Spleen (tissue), 11 donors: ENCODE data around the gene NCS1. TPM values are rescaled to one million over a fixed set of nuclear protein-coding genes. Genes with fewer than 3 reads are reported as not detected.

Experiments
- DNase-seq: peaks from one replicate; pipeline ENCODE4 v3.0.0-alpha.2; 2020
- H3K27ac ChIP-seq, 8 donors: fragments of 200-600 bp; sonication (generic) in 7 of 8; 1 replicate in 4 of 8; 2 replicates in 4 of 8; pipeline versions ENCODE4 v1.5.0 to v1.8.0; 2016 to 2021; ENCODE audit warnings: inconsistent platforms in 4 of 8, mild to moderate bottlenecking in 4 of 8, moderate library complexity in 1 of 8
- H3K27me3 ChIP-seq, 7 donors: fragments of 200-600 bp; sonication (generic) in 6 of 7; replicated peaks in 1 of 7; 1 replicate in 4 of 7; 2 replicates in 3 of 7; pipeline versions ENCODE4 v1.5.0 to v1.8.0; 2016 to 2021; ENCODE audit warnings: inconsistent platforms in 3 of 7, mild to moderate bottlenecking in 1 of 7
- H3K36me3 ChIP-seq, 6 donors: fragments of 200-600 bp; sonication (generic) in 5 of 6; 1 replicate in 4 of 6; 2 replicates in 2 of 6; pipeline versions ENCODE4 v1.5.0 to v1.8.0; 2016 to 2021; ENCODE audit warnings: inconsistent platforms in 2 of 6
- H3K4me1 ChIP-seq, 6 donors: fragments of 200-600 bp; sonication (generic) in 5 of 6; 1 replicate in 3 of 6; 2 replicates in 3 of 6; pipeline versions ENCODE4 v1.5.0 to v1.8.0; 2016 to 2021; ENCODE audit warnings: inconsistent platforms in 3 of 6
- H3K4me3 ChIP-seq, 8 donors: fragments of 200-600 bp; sonication (generic) in 7 of 8; 1 replicate in 4 of 8; 2 replicates in 4 of 8; pipeline versions ENCODE4 v1.5.0 to v1.8.0; 2016 to 2021; ENCODE audit warnings: inconsistent platforms in 4 of 8, mild to moderate bottlenecking in 4 of 8, moderate library complexity in 2 of 8
- H3K9me3 ChIP-seq, 8 donors: fragments of 200-600 bp; sonication (generic) in 7 of 8; 1 replicate in 4 of 8; 2 replicates in 4 of 8; pipeline versions ENCODE4 v1.5.0 to v1.8.0; 2016 to 2021; ENCODE audit warnings: inconsistent platforms in 4 of 8
- CTCF ChIP-seq, 11 experiments: fragments of 200-600 bp in 7 of 11; fragments of 450-650 bp in 4 of 11; sonication (generic) in 4 of 11; IDR thresholded peaks in 8 of 11; conservative IDR thresholded peaks in 3 of 11; 1 replicate in 7 of 11; 2 replicates in 4 of 11; pipeline versions ENCODE4 v1.4.0 to v1.8.0; 2016 to 2021; ENCODE audit warnings: antibody characterized with exemption in 11 of 11, inconsistent platforms in 4 of 11, mild to moderate bottlenecking in 1 of 11
- POLR2A ChIP-seq, 3 donors: fragments of 450-650 bp; IDR thresholded peaks; one replicate each; pipeline ENCODE4 v1.5.1; 2017; ENCODE audit warnings: antibody characterized with exemption in 3 of 3, mild to moderate bottlenecking in 1 of 3
- POLR2AphosphoS5 ChIP-seq, 3 donors: sonication (generic); formaldehyde crosslinking; IDR thresholded peaks; one replicate each; pipeline ENCODE4 v1.5.1; 2017; ENCODE audit warnings: antibody characterized with exemption in 3 of 3
- WGBS, 5 donors: extraction: QIAGEN DNeasy Blood & Tissue Kit in 3 of 5; methylation state at CpG; one replicate each; pipeline versions ENCODE4 v1.1.5 to v1.1.7; 2013 to 2018; 5-methylcytosine and 5-hydroxymethylcytosine counted together
- intact Hi-C: fragments of 100-400 bp; cut with DNase I; formaldehyde crosslinking; loops from one replicate; pipeline ENCODE4 v1.15.0; 2023; ENCODE audit warnings: low total_unique reads
- polyA plus RNA-seq, 3 donors: library from polyadenylated mRNA; stranded (reverse); fragments of 200-250 nt; gene quantifications; one replicate each; pipeline ENCODE4 v1.2.1, GENCODE V29; 2013
- total RNA-seq, 7 donors: library from RNA; depleted of rRNA in 3 of 7; stranded (reverse); fragments of >200 nt in 3 of 7; fragmentation: NEBNext Ultra II Directional in 4 of 7; extraction: Animal tissue kit (Norgen Biotek cat#: 25700) in 4 of 7; gene quantifications; one replicate each; pipeline versions ENCODE4 v1.1.0 to v1.2.1, GENCODE V29; 2016 to 2021
- donor health status: healthy with polysubstance abuse.
- donor health status: DM: no; HTN: no; CAD: no; lungs with moderate emphysema.
- donor health status: DM: no; HTN: no; CAD: no.
- donor health status: Bipolar disorder and iron deficiency.
- donor health status: healthy.
- donor health status: DM: no; HTN: no; CAD: no.
- donor health status: DM: yes; HTN: yes; CAD: no.

NCS1 gene
- total and polyA plus RNA-seq, 10 donors: 0.46 to 2.5 (median 1.3) TPM

- 23 to 41% (median 40%) methylated on average over 7 to 9 of the region's 9 CpGs for WGBS, 5 donors
- Histone ChIP-seq H3K4me1 (peaks cover 10 to 45% (median 33%) of the 10 kb centered on the region in 6 donors), H3K36me3 (no peaks in the 10 kb centered on the region), H3K27me3 (peaks cover 0 to 30% (median 0%) of the 10 kb centered on the region in 7 donors), H3K27ac (peak overlapping the region in 1 of 8 donors; percentile 38), H3K9me3 (no peaks in the 10 kb centered on the region), H3K4me3 (no peak overlapping the region)
- TF ChIP-seq POLR2AphosphoS5 (IDR thresholded peaks at IDR 0.05): no peak
- no peak for TF ChIP-seq CTCF (IDR thresholded peaks at IDR 0.05 in 8 of 11, conservative IDR thresholded peaks at IDR 0.05 in 3 of 11)
- TF ChIP-seq POLR2A (IDR thresholded peaks at IDR 0.05): no peak
- DNase-seq: peak; percentile 78
- intact Hi-C loops: loop anchor here (10.0 kb wide), 1 partner anchor 105 kb away; no protein-coding TSS in a partner anchor
Observed at GRCh38 chr9:130239741-130240241, 67.6 kb downstream of the NCS1 start.

GRCh38 chr9:130240410-130241197 lies 68.4 kb downstream of the NCS1 start:
- H3K4me3 ChIP-seq: no peak overlapping the region
- H3K4me1 ChIP-seq: peaks cover 10 to 45% (median 33%) of the 10 kb centered on the region in 6 donors
- H3K27me3 ChIP-seq: peaks cover 0 to 23% (median 0%) of the 10 kb centered on the region in 7 donors
- intact Hi-C loops: loop anchor here (10.0 kb wide), 1 partner anchor 104 kb away; no protein-coding TSS in a partner anchor
- H3K27ac ChIP-seq: no peak overlapping the region
- TF ChIP-seq POLR2AphosphoS5 (IDR thresholded peaks at IDR 0.05): peak in 1 of 3 donors; percentile 29
- no peak for TF ChIP-seq POLR2A (IDR thresholded peaks at IDR 0.05)
- no peaks in the 10 kb centered on the region for H3K36me3 ChIP-seq
- no peaks in the 10 kb centered on the region for H3K9me3 ChIP-seq
- 70 to 83% (median 79%) methylated on average over 5 of the region's 5 CpGs for WGBS, 5 donors
- no peak for DNase-seq

GRCh38 chr9:130241198-130241535 lies 69.0 kb downstream of the NCS1 start:
- WGBS, 5 donors: 55 to 89% (median 75%) methylated on average over 1 of the region's 1 CpG
- no peak for DNase-seq
- H3K4me1 ChIP-seq: peaks cover 8 to 40% (median 27%) of the 10 kb centered on the region in 6 donors
- H3K27me3 ChIP-seq: peaks cover 0 to 20% (median 0%) of the 10 kb centered on the region in 7 donors
- H3K36me3 ChIP-seq: no peaks in the 10 kb centered on the region
- TF ChIP-seq CTCF (IDR thresholded peaks at IDR 0.05 in 8 of 11, conservative IDR thresholded peaks at IDR 0.05 in 3 of 11) (no peak), POLR2A (IDR thresholded peaks at IDR 0.05) (no peak), POLR2AphosphoS5 (IDR thresholded peaks at IDR 0.05) (no peak)
- no peak overlapping the region for H3K4me3 ChIP-seq
- intact Hi-C loops: loop anchor here (10.0 kb wide), 1 partner anchor 104 kb away; no protein-coding TSS in a partner anchor
- no peak overlapping the region for H3K27ac ChIP-seq
- no peaks in the 10 kb centered on the region for H3K9me3 ChIP-seq

GRCh38 chr9:130242270-130243014 lies 70.2 kb downstream of the NCS1 start:
- 83 to 89% (median 85%) methylated on average over 10 to 11 of the region's 11 CpGs for WGBS, 5 donors
- peak; percentile 36 for DNase-seq
- peaks cover 5 to 35% (median 24%) of the 10 kb centered on the region in 6 donors for H3K4me1 ChIP-seq
- TF ChIP-seq CTCF (IDR thresholded peaks at IDR 0.05 in 8 of 11, conservative IDR thresholded peaks at IDR 0.05 in 3 of 11): no peak
- no peak for TF ChIP-seq POLR2AphosphoS5 (IDR thresholded peaks at IDR 0.05)
- no peak for TF ChIP-seq POLR2A (IDR thresholded peaks at IDR 0.05)
- H3K27ac ChIP-seq: no peak overlapping the region
- H3K36me3 ChIP-seq: no peaks in the 10 kb centered on the region
- peaks cover 0 to 16% (median 0%) of the 10 kb centered on the region in 7 donors for H3K27me3 ChIP-seq
- intact Hi-C loops: loop anchor here (10.0 kb wide), 1 partner anchor 102 kb away; no protein-coding TSS in a partner anchor
- peak overlapping the region in 1 of 8 donors; percentile 54 for H3K4me3 ChIP-seq
- H3K9me3 ChIP-seq: no peaks in the 10 kb centered on the region
